ENCODE data around the gene ORC3.
"Not testable (repeated sequence)": the region's sequence is repeated elsewhere in the genome, so short reads cannot be mapped to it uniquely, and the experiment has no call there.

Gene ORC3

GRCh38 chr6:87697581-87698546 lies 107.9 kb downstream of the ORC3 start:
- no peak for DNase-seq (ENCODE audit: low read depth)

- DNase-seq (ENCODE audit: low read depth) = no peak
These were observed 108.6 kb downstream of the ORC3 start for GRCh38 chr6:87698547-87699006.

- DNase-seq (ENCODE audit: low read depth) = no peak
These were observed 109.6 kb downstream of the ORC3 start for GRCh38 chr6:87699576-87699975.

GRCh38 chr6:87700397-87701343 lies 110.7 kb downstream of the ORC3 start:
- DNase-seq (ENCODE audit: low read depth) = peak; percentile 15

GRCh38 chr6:87701344-87701675 lies 111.4 kb downstream of the ORC3 start:
- DNase-seq (ENCODE audit: low read depth) = no peak

GRCh38 chr6:87701676-87702588 lies 112.0 kb downstream of the ORC3 start, which contains the start of gene AKIRIN2:
Gene AKIRIN2 (minus strand): TSS chr6:87702233. CDS start chr6:87701684, 549 bp downstream.
- DNase-seq (ENCODE audit: low read depth) = peak; percentile 91

- DNase-seq (ENCODE audit: low read depth) = no peak
These were observed 112.6 kb downstream of the ORC3 start for GRCh38 chr6:87702589-87702945.

- DNase-seq (ENCODE audit: low read depth) = not testable (repeated sequence)
These were observed 113.1 kb downstream of the ORC3 start for GRCh38 chr6:87703039-87703438.

- DNase-seq (ENCODE audit: low read depth) = no peak
These were observed 115.2 kb downstream of the ORC3 start for GRCh38 chr6:87705070-87705691.

- no peak for DNase-seq (ENCODE audit: low read depth)
These were observed 116.4 kb downstream of the ORC3 start for GRCh38 chr6:87706187-87706966.

GRCh38 chr6:87708581-87709427 lies 118.9 kb downstream of the ORC3 start:
- DNase-seq (ENCODE audit: low read depth) = not testable (repeated sequence)

- no peak for DNase-seq (ENCODE audit: low read depth)
These were observed 120.2 kb downstream of the ORC3 start for GRCh38 chr6:87710090-87710489.

- DNase-seq (ENCODE audit: low read depth) = not testable (repeated sequence)
These were observed 122.8 kb downstream of the ORC3 start for GRCh38 chr6:87712713-87713112.

- DNase-seq (ENCODE audit: low read depth) = no peak
These were observed 124.3 kb downstream of the ORC3 start for GRCh38 chr6:87714093-87714842.

Measured in T-helper 22 cell (primary cell).